Esophagus mucosa (tissue), 1 donor: ENCODE data around the gene DNAJC3. TPM values are rescaled to one million over a fixed set of nuclear protein-coding genes. Genes with fewer than 3 reads are reported as not detected.
A peak's percentile ranks its signal among the peaks of the same experiment; 100 is the strongest.
"Not testable (repeated sequence)": the region's sequence is repeated elsewhere in the genome, so short reads cannot be mapped to it uniquely, and the experiment has no call there.

Experiments
- ATAC-seq: fragments of 200-7000 bp; cut with Tn5 transposase; one replicate; pipeline ENCODE4 v1.9.1; 2020
- total RNA-seq: library from RNA; stranded (reverse); gene quantifications from one replicate; pipeline ENCODE4 v1.2.4, GENCODE V29; 2023
- donor health status: DM: yes; HTN: yes; CAD: no.

The DNAJC3 gene
- total RNA-seq, 1 donor from 2014 or later: 19.6 TPM

GRCh38 chr13:95716231-95716630 is 39.3 kb downstream of the DNAJC3 start:
- ATAC-seq: no peak

GRCh38 chr13:95722241-95722640 is 45.3 kb downstream of the DNAJC3 start:
- no peak for ATAC-seq

- ATAC-seq: no peak
Measured at GRCh38 chr13:95723438-95723837, 46.5 kb downstream of the DNAJC3 start.

- ATAC-seq: no peak
Measured at GRCh38 chr13:95724252-95724651, 47.3 kb downstream of the DNAJC3 start.

- ATAC-seq: no peak
Measured at GRCh38 chr13:95726876-95727275, 49.9 kb downstream of the DNAJC3 start.

- no peak for ATAC-seq
Measured at GRCh38 chr13:95728957-95729356, 52.0 kb downstream of the DNAJC3 start.

GRCh38 chr13:95734124-95734523 is 57.2 kb downstream of the DNAJC3 start:
- no peak for ATAC-seq

- not testable (repeated sequence) for ATAC-seq
Measured at GRCh38 chr13:95740071-95740978, 63.4 kb downstream of the DNAJC3 start.

- no peak for ATAC-seq
Measured at GRCh38 chr13:95740979-95741320, 64.0 kb downstream of the DNAJC3 start.

GRCh38 chr13:95741584-95742563 is 64.9 kb downstream of the DNAJC3 start:
- peak; percentile 29 for ATAC-seq

- ATAC-seq: no peak
Measured at GRCh38 chr13:95743192-95743591, 66.3 kb downstream of the DNAJC3 start.

GRCh38 chr13:95745289-95745688 is 68.3 kb downstream of the DNAJC3 start:
- ATAC-seq: no peak

GRCh38 chr13:95745752-95746151 is 68.8 kb downstream of the DNAJC3 start:
- peak; percentile 47 for ATAC-seq

- ATAC-seq: no peak
Measured at GRCh38 chr13:95749545-95749944, 72.6 kb downstream of the DNAJC3 start.

GRCh38 chr13:95752677-95753076 is 75.7 kb downstream of the DNAJC3 start:
- ATAC-seq: no peak

- peak; percentile 60 for ATAC-seq
Measured at GRCh38 chr13:95754069-95754468, 77.1 kb downstream of the DNAJC3 start.

- ATAC-seq: no peak
Measured at GRCh38 chr13:95756072-95756471, 79.1 kb downstream of the DNAJC3 start.

GRCh38 chr13:95762626-95763025 is 85.7 kb downstream of the DNAJC3 start:
- ATAC-seq: not testable (repeated sequence)

GRCh38 chr13:95763601-95764000 is 86.7 kb downstream of the DNAJC3 start:
- ATAC-seq: no peak

GRCh38 chr13:95771905-95772304 is 95.0 kb downstream of the DNAJC3 start:
- no peak for ATAC-seq

- no peak for ATAC-seq
Measured at GRCh38 chr13:95779522-95779921, 102.6 kb downstream of the DNAJC3 start.

GRCh38 chr13:95781016-95781415 is 104.1 kb downstream of the DNAJC3 start:
- no peak for ATAC-seq

GRCh38 chr13:95781940-95782339 is 105.0 kb downstream of the DNAJC3 start:
- ATAC-seq: not testable (repeated sequence)
